Motor neuron (in vitro differentiated cells): ENCODE data around the gene SCNN1A. TPM values are rescaled to one million over a fixed set of nuclear protein-coding genes. Genes with fewer than 3 reads are reported as not detected.

Source experiments
- ATAC-seq, 8 experiments: fragments of 200-7000 bp; cut with Tn5 transposase; replicated peaks in 6 of 8; 2 replicates each; pipeline ENCODE4 v1.8.0; 2021; ENCODE audit warnings: mild to moderate bottlenecking in 8 of 8, moderate library complexity in 8 of 8
- H3K27ac ChIP-seq, 2 donors: fragments of 250-450 bp; sonication (Bioruptor Pico); 2 replicates each; pipeline ENCODE4 v1.9.0; 2021; ENCODE audit warnings: antibody characterized with exemption in 2 of 2, mild to moderate bottlenecking in 2 of 2, moderate library complexity in 1 of 2
- H3K4me1 ChIP-seq, 2 donors: fragments of 250-450 bp; sonication (Bioruptor Pico); replicated peaks in 1 of 2; 2 replicates each; pipeline ENCODE4 v1.6.1; 2021; ENCODE audit warnings: antibody characterized with exemption in 2 of 2, mild to moderate bottlenecking in 2 of 2, moderate library complexity in 1 of 2
- H3K4me3 ChIP-seq, 5 donors: fragments of 250-450 bp; sonication (Bioruptor Pico); 2 replicates each; pipeline ENCODE4 v1.9.0; 2021; ENCODE audit warnings: antibody characterized with exemption in 5 of 5, mild to moderate bottlenecking in 5 of 5, moderate library complexity in 4 of 5
- WGBS, 10 experiments: fragments of 450-650 bp; shearing (Covaris generic); methylation state at CpG; one replicate each; pipeline ENCODE4 v1.0.0; 2022; 5-methylcytosine and 5-hydroxymethylcytosine counted together
- in situ Hi-C, 9 experiments: fragments of 400-800 bp; cut with MboI; loops; one replicate each; pipeline ENCODE4 v1.15.0; 2021; ENCODE audit warnings: low sequenced_read_pairs in 9 of 9, low pct_unique_long_range_greater_than_20kb in 2 of 9; ENCODE audit not compliant: unreplicated experiment in 9 of 9
- total RNA-seq, 8 experiments: library from RNA; unstranded; fragments of 300-600 nt; gene quantifications; 2 replicates each; pipeline versions ENCODE4 v1.2.3 to v1.2.4, GENCODE V29; 2022

The SCNN1A gene
- total RNA-seq, 8 experiments from 2014 or later, result 0.11 to 4.1 (median 1.6) TPM; not detected in 1

DNA sequence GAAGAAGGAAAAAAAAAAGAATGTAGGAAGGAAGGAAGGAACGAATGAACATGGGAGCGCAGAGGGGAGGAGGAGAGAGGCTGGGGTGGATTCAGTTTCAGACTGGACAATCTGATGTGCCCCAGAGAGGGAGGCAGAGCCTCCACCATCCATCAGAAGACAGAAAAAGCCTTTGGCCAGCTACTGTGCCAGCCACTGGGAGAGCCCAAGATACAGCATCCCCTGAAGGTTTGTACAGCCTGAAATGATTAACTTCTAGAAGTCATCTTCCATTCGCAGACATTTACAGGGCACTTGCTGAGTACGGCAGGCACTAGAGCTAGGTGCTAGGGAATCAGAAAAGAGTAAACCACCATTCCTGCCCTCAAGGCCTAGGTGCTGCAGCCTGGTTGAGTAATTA is 55.9 kb downstream of the SCNN1A start:
- in situ Hi-C loops, result no loop called here
- no peak overlapping the region for H3K27ac ChIP-seq
- ATAC-seq, result no peak
- H3K4me1 ChIP-seq, result peaks cover 9 to 29% of the 10 kb centered on the region in 2 donors
- 79 to 100% (median 84%) methylated on average over 1 to 3 of the region's 4 CpGs; no CpG with 5 or more reads in 6 of the 10 experiments for WGBS, 10 experiments
- H3K4me3 ChIP-seq, result no peak overlapping the region

DNA sequence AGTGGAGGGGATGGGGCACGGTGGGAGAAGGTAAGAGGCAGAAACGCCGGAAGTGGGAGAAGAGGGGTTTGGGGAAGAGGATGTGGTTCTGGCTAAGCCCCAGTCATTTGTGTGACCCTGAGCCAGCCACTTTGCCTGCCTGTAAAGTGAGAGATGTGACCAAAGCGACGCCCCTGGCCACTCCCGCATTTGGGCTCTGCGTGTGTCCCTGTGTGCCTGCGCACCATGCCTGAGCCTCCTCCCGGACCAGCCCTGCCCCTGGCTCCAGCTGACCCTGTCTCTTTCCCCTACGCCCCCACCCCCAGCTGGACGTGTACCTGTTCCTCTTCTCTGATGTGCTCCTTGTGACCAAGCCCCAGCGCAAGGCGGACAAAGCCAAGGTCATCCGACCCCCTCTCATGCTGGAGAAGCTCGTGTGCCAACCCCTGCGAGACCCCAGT is 56.9 kb downstream of the SCNN1A start:
- ATAC-seq, result peak in 1 of 8 experiments; percentile 0
- in situ Hi-C loops, result no loop called here
- Histone ChIP-seq H3K4me3 (no peak overlapping the region), H3K4me1 (peaks cover 4 to 20% of the 10 kb centered on the region in 2 donors), H3K27ac (no peak overlapping the region)
- 70 to 96% methylated on average over 2 to 4 of the region's 16 CpGs; no CpG with 5 or more reads in 8 of the 10 experiments for WGBS, 10 experiments

DNA sequence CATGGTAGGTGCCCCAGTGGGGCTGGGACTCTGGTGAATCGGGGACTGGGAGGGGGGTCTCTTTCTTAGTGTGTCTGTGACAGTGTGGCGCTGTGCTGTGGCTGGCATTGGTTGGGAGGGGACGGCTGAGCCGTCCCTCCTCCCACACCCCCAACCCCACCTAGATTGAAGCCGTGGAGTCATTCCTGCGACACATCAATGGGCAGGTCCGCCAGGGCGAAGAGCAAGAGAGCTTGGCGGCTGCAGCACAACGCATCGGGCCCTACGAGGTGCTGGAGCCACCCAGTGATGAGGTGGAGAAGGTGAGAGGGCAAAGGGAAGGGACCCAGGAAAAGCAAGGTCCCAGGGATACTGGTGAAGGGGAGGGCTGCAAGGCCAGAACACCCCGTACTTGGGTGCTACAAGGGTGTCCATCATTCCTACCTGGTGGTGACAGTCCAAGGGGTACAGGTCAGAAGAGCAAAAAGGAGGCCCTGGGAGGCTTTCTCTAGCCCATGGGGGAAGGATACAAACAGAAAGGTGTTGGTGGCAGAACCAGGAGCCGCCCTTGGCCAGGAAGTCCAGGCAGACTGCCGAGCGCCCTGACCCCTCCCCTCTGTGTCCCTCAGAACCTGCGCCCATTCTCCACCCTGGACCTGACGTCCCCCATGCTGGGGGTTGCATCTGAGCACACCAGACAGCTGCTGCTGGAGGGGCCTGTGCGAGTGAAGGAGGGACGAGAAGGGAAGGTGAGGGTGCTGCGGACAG is 57.5 kb downstream of the SCNN1A start:
- Histone ChIP-seq H3K4me3 (no peak overlapping the region), H3K27ac (no peak overlapping the region), H3K4me1 (peaks cover 8 to 20% of the 10 kb centered on the region in 2 donors)
- in situ Hi-C loops, result no loop called here
- WGBS, 10 experiments, result 60 to 100% (median 90%) methylated on average over 1 to 5 of the region's 21 CpGs; no CpG with 5 or more reads in 5 of the 10 experiments
- no peak for ATAC-seq

DNA sequence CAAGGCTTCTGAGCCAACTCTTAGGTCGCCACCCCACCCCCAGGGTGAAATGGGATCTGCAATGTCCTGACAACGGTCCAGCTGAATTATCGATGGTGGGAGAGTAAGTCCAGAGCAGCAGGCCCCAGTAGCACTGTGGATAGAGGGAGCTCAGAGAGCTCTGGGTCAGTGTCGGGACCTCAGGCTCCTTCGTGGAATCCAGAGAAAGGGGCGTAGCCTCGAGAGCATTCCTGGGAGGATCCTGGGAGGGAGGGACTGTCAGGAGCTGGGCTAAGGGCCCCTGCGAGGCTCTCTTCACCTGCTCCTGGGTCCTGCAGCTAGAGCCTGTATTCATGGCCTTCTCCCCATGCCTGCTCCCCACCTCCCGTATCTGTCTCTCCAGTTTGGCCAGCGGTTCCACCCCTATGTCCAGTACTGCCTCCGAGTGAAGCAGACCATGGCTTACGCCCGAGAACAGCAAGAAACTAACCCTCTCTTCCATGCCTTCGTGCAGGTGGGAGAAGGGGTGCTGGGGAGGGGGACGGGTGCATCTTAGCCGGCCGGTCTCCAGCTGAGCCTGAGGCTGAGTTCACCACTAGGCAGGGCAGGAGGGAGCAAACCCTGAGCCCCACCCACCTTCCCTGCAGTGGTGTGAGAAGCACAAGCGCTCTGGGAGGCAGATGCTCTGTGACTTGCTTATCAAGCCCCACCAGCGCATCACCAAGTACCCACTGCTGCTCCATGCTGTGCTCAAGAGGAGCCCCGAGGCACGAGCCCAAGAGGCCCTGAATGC is 58.3 kb downstream of the SCNN1A start:
- in situ Hi-C loops, result no loop called here
- peak in 5 of 8 experiments; percentile 4 to 39 (median 7) for ATAC-seq
- 42 to 78% (median 65%) methylated on average over 2 to 6 of the region's 21 CpGs; no CpG with 5 or more reads in 6 of the 10 experiments for WGBS, 10 experiments
- H3K27ac ChIP-seq, result no peak overlapping the region
- peaks cover 9 to 24% of the 10 kb centered on the region in 2 donors for H3K4me1 ChIP-seq
- H3K4me3 ChIP-seq, result no peak overlapping the region

DNA sequence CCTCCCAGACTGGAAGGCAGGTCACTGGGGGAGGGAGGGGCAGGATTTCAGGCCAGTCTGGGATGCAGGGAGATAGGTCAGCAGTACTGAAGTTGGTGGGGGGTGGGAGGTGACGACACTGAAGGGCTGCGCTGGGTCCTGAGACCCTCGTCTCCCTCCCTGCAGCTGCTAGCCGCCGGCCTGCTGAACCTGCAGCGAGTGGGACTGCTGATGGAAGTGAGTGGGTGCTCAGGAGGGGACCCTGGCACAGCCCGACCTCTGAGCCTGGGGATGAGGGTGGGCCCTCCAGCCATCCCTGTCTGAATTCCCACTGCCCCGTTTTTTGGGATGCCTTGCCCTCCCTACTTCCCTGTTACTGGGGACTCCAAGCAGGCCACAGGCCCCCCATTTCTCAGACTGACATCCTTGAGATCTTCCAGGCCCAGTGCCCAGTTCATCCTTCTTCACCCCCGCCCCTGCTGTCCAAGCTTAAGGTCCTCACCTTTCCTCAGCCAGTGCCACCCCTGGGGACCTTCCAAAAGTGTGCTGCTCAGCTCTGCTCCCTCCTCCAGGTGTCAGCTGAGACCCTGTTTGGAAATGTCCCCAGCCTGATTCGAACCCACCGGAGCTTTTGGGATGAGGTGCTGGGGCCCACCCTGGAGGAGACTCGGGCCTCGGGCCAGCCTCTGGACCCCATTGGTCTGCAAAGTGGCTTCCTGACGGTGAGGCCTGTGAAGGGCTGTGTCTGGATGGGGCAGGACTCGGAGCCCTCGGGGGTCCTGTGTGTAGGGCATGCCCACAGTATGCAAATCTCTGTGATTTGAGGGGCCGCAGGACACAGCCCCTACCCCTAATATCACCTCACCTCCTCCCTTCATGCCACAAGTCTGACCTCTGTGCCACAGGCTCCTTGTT is 59.4 kb downstream of the SCNN1A start:
- in situ Hi-C loops, result no loop called here
- ATAC-seq, result no peak
- peaks cover 9 to 27% of the 10 kb centered on the region in 2 donors for H3K4me1 ChIP-seq
- H3K4me3 ChIP-seq, result no peak overlapping the region
- no peak overlapping the region for H3K27ac ChIP-seq
- WGBS, 10 experiments, result 67 to 85% (median 80%) methylated on average over 1 to 10 of the region's 17 CpGs; no CpG with 5 or more reads in 5 of the 10 experiments

DNA sequence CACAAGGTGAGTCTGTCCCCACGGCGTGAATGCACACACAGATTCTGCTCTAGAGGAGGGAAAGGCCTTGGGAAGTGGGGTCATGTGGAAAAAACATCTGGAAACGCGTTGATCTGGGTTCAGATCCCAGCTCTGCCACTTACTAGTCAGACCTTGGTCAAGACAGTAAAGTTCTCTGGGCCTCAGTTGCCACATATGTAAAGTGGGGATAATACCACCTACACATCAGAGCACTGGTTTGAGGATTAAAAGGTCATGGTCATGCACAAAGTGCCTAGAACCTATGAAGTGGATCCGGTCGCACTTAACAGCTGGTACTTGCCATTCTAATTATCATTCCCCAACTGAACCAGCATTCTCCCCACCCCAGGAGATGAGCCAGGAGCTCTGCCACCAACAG is 60.2 kb downstream of the SCNN1A start:
- ATAC-seq, result no peak
- Histone ChIP-seq H3K27ac (no peak overlapping the region), H3K4me1 (peaks cover 9 to 31% of the 10 kb centered on the region in 2 donors), H3K4me3 (no peak overlapping the region)
- WGBS, 10 experiments, result 77 to 100% (median 95%) methylated on average over 1 to 4 of the region's 6 CpGs; no CpG with 5 or more reads in 6 of the 10 experiments
- in situ Hi-C loops, result no loop called here

DNA sequence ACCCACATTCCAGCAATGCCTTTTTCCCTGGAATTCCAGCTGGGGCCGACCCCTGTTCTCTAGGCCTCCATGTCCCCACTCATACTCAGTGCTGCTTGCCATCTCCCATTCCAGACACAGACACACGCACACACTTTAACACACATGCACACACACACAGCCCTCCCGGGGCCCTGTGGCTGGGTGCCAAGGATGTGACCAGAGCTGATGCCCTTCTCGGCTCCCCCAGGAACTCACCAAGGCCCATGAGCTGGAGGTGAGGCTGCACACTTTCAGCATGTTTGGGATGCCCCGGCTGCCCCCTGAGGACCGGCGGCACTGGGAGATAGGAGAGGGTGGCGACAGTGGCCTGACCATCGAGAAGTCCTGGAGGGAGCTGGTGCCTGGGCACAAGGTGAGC is 60.6 kb downstream of the SCNN1A start:
- H3K4me1 ChIP-seq, result peaks cover 9 to 34% of the 10 kb centered on the region in 2 donors
- 80 to 100% (median 82%) methylated on average over 1 to 4 of the region's 9 CpGs; no CpG with 5 or more reads in 6 of the 10 experiments for WGBS, 10 experiments
- in situ Hi-C loops, result no loop called here
- no peak for ATAC-seq
- H3K4me3 ChIP-seq, result no peak overlapping the region
- H3K27ac ChIP-seq, result no peak overlapping the region

DNA sequence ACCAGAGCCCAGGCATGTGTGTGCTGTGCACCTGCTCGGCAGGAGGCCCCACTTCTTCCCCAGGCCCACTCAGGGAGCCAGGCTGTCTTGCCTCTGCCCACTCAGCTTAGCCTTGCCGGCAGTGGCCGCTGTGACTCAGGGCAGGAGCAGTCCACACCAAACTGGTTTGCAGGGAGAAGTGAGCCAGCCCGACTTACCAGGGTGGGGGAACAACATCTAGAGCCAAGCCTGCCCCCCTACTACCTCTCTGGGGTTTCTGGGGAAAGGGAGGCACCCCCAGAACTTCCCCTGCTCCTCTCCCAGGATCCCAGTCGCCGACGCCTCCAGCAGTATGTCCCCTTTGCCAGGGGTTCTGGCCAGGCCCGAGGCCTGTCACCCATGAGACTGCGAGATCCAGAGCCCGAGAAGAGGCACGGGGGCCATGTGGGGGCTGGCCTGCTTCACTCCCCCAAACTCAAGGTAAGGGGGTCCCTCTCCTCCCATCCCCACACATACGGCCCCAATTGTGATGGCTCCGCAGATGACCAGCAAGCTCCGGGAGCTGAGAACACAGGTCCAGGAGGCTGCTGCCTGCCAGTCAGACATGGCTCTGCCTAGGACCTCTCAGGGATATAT is 61.9 kb downstream of the SCNN1A start:
- in situ Hi-C loops, result no loop called here
- H3K4me1 ChIP-seq, result peaks cover 9 to 34% of the 10 kb centered on the region in 2 donors
- WGBS, 10 experiments, result 55 to 88% (median 83%) methylated on average over 1 to 5 of the region's 14 CpGs; no CpG with 5 or more reads in 7 of the 10 experiments
- H3K4me3 ChIP-seq, result no peak overlapping the region
- peak in 4 of 8 experiments; percentile 1 to 24 (median 12) for ATAC-seq
- H3K27ac ChIP-seq, result no peak overlapping the region

DNA sequence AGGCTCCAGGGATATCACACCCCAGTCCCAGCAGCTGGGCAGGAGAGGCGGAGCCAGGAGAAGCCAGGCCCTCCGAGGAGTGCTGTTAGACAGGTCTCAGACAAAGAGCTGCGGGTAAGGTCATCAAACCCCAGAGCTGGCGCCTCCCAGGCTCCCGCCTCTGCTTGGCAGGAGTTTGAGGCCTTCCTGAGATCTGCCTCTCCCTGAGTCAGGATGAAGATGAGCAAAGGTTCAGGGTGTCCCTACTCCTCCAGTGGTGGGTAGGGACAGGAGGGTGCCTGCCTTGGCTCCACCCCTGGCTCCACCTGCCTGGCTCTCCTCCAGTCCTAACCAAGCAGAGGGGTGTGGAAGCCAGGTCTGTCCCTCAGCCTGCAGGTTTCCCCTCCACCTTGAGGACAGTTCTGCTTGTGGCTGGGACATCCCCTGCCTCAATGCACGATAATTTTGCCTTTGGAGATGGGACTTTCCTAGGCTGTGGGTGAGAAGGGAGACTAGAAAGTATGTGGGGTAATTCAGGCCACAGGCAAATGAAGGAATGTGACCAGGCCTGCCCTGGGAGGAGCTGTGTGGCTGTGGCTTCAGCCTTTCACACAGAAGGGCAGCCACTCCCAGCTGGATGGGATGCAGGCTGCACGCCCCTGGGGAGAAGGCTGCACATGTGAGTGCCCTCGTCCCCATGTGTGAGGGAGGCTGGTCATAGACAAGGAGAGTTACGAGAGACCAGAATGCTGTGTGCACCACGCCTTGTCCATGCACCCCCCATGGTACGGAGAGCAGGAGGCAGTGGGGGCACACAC is 62.6 kb downstream of the SCNN1A start:
- Histone ChIP-seq H3K4me1 (peaks cover 9 to 34% of the 10 kb centered on the region in 2 donors), H3K4me3 (no peak overlapping the region), H3K27ac (no peak overlapping the region)
- in situ Hi-C loops, result no loop called here
- peak; percentile 45 to 79 (median 72) for ATAC-seq
- WGBS, 10 experiments, result 0 to 78% (median 51%) methylated on average over 1 to 8 of the region's 11 CpGs; no CpG with 5 or more reads in 4 of the 10 experiments

DNA sequence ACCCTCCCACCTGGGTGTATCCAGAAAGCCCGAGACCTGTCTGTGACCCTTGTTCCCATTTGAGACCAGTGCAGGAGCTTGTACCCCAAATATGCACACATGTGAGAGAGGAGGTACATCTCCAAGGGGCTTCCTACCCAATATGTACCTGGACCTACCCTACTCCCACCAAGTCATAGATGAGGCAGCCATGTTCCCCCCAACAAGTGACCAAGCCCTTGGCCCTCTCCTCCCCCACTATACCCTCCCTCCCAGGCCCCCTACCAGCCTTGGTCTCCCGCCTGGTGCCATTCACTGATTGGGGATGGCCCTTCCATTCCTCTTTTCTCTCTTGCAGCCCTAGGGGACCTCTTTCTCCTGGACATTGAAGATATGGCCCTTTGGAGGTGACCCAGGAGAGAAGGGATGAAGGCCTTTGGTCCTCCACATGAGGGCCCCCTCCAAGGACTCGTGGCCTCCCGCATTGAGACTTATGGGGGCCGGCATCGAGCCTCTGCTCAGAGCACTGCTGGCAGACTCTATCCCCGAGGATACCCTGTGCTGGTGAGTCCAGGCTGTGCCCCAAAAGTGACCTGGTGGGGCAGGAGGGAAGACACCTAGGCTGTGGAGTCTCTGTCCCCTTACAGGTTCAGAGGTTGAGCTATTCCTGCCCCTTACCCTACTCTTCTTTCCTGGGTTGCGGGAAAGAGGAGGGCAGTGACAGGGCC is 63.4 kb downstream of the SCNN1A start:
- Histone ChIP-seq H3K4me3 (no peak overlapping the region), H3K27ac (no peak overlapping the region), H3K4me1 (peaks cover 9 to 26% of the 10 kb centered on the region in 2 donors)
- peak in 1 of 8 experiments; percentile 1 for ATAC-seq
- WGBS, 10 experiments, result 83 to 100% (median 88%) methylated on average over 1 to 7 of the region's 8 CpGs; no CpG with 5 or more reads in 6 of the 10 experiments
- in situ Hi-C loops, result no loop called here
